Natural killer cell (primary cell): ENCODE measurements around the gene ALS2. TPM values are rescaled to one million over a fixed set of nuclear protein-coding genes. Genes with fewer than 3 reads are reported as not detected.
"Not testable (repeated sequence)": the region's sequence is repeated elsewhere in the genome, so short reads cannot be mapped to it uniquely, and the experiment has no call there.

Experiments used
- ATAC-seq, 3 donors: fragments of 150-1000 bp in 2 of 3; fragments of 200-7000 bp in 1 of 3; cut with Tn5 transposase; 1 replicate in 1 of 3; 2 replicates in 2 of 3; pipeline ENCODE4 v1.10.0; 2021; ENCODE audit warnings: mild to moderate bottlenecking in 2 of 3, moderate library complexity in 2 of 3
- DNase-seq, 2 donors: peaks; one replicate each; pipeline versions ENCODE4 v3.0.0 to v3.0.0-alpha.2; 2013 to 2021; ENCODE audit warnings: mixed read lengths in 1 of 2
- H3K27ac ChIP-seq: one replicate; pipeline ENCODE4 v1.5.1; 2013; ENCODE audit warnings: mild to moderate bottlenecking, low read length
- H3K27me3 ChIP-seq: one replicate; pipeline ENCODE4 v1.6.1; 2013; ENCODE audit warnings: low read length; ENCODE audit not compliant: control insufficient read depth, insufficient read depth
- H3K36me3 ChIP-seq: one replicate; pipeline ENCODE4 v1.6.1; 2013; ENCODE audit warnings: low read length; ENCODE audit not compliant: control insufficient read depth, insufficient read depth
- H3K4me1 ChIP-seq: one replicate; pipeline ENCODE4 v1.6.1; 2013; ENCODE audit warnings: low read length; ENCODE audit not compliant: control insufficient read depth, insufficient read depth
- H3K4me3 ChIP-seq: one replicate; pipeline ENCODE4 v1.5.1; 2013; ENCODE audit warnings: low read length
- H3K9me3 ChIP-seq: one replicate; pipeline ENCODE4 v1.6.1; 2013; ENCODE audit warnings: low read length; ENCODE audit not compliant: control insufficient read depth, insufficient read depth
- H3K27ac Mint-ChIP-seq, 2 donors: one replicate each; pipeline ENCODE4 v1.8.0; 2022; ENCODE audit warnings: mild to moderate bottlenecking in 2 of 2, mixed read lengths in 2 of 2, moderate library complexity in 1 of 2
- H3K27me3 Mint-ChIP-seq, 2 donors: one replicate each; pipeline ENCODE4 v1.8.0; 2022; ENCODE audit warnings: low read depth in 2 of 2, mixed read lengths in 2 of 2
- H3K36me3 Mint-ChIP-seq: one replicate; pipeline ENCODE4 v1.8.0; 2022; ENCODE audit warnings: mixed read lengths
- H3K4me1 Mint-ChIP-seq, 2 donors: one replicate each; pipeline ENCODE4 v1.8.0; 2022; ENCODE audit warnings: mixed read lengths in 2 of 2
- H3K4me3 Mint-ChIP-seq: one replicate; pipeline ENCODE4 v1.8.0; 2022; ENCODE audit warnings: mild to moderate bottlenecking, moderate library complexity, mixed read lengths
- H3K9me3 Mint-ChIP-seq, 2 donors: one replicate each; pipeline ENCODE4 v1.8.0; 2022; ENCODE audit warnings: mixed read lengths in 2 of 2
- WGBS: methylation state at CpG from one replicate; pipeline ENCODE4 v1.1.7; 2013; ENCODE audit warnings: missing lambda C conversion rate; ENCODE audit not compliant: insufficient coverage; 5-methylcytosine and 5-hydroxymethylcytosine counted together
- intact Hi-C: fragments of 100-400 bp; cut with micrococcal nuclease; formaldehyde crosslinking; loops from one replicate; pipeline ENCODE4 v1.14.2; 2022
- total RNA-seq, 4 donors: library from RNA; stranded (reverse); fragments of 120-200 nt in 1 of 4; gene quantifications; one replicate each; pipeline versions ENCODE4 v1.2.3 to v1.2.4, GENCODE V29; 2013 to 2022
- TF ChIP-seq, protein P1 (sequence below): fragments of 200-600 bp; IDR thresholded peaks from one replicate; pipeline ENCODE4 v1.8.0; 2022; ENCODE audit warnings: antibody characterized with exemption

Gene ALS2
- total RNA-seq, 3 donors from 2014 or later (not counting 1 experiment from before 2014, with no cell fraction given), result 15.0 to 28.6 (median 19.1) TPM

DNA sequence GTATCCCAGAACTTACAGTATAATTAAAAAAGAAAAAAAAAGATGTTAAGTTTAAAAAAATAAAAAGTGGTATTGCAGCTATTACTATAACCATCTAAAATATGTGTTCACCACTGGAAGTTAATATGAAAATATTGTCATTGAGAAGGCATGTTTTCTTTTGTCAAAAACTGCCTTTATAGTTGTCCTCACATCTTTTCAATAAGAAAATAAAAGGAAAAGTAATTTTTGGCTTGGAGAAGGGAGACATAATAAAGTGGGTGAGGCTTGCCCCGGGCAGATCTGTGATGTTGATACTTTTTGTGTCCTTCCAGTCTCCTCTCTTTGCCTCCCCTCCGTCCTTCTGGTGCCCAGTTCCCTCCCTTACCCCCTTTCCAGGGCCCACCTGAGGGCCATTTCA is 107.2 kb downstream of the ALS2 start:
- TF ChIP-seq, protein P1, sequence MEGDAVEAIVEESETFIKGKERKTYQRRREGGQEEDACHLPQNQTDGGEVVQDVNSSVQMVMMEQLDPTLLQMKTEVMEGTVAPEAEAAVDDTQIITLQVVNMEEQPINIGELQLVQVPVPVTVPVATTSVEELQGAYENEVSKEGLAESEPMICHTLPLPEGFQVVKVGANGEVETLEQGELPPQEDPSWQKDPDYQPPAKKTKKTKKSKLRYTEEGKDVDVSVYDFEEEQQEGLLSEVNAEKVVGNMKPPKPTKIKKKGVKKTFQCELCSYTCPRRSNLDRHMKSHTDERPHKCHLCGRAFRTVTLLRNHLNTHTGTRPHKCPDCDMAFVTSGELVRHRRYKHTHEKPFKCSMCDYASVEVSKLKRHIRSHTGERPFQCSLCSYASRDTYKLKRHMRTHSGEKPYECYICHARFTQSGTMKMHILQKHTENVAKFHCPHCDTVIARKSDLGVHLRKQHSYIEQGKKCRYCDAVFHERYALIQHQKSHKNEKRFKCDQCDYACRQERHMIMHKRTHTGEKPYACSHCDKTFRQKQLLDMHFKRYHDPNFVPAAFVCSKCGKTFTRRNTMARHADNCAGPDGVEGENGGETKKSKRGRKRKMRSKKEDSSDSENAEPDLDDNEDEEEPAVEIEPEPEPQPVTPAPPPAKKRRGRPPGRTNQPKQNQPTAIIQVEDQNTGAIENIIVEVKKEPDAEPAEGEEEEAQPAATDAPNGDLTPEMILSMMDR, result no peak
- no peak for DNase-seq
- Mint-ChIP-seq H3K4me3 (no peak overlapping the region), H3K27me3 (peaks cover 0 to 3% of the 10 kb centered on the region in 2 donors), H3K27ac (no peak overlapping the region), H3K9me3 (no peaks in the 10 kb centered on the region), H3K36me3 (no peaks in the 10 kb centered on the region), H3K4me1 (no peaks in the 10 kb centered on the region)
- no peaks in the 10 kb centered on the region for H3K27me3 ChIP-seq
- H3K4me1 ChIP-seq, result no peaks in the 10 kb centered on the region
- H3K36me3 ChIP-seq, result no peaks in the 10 kb centered on the region
- intact Hi-C loops, result no loop called here
- H3K27ac ChIP-seq, result no peak overlapping the region
- H3K4me3 ChIP-seq, result no peak overlapping the region
- 86% methylated on average over 2 of the region's 2 CpGs for WGBS
- no peak for ATAC-seq
- H3K9me3 ChIP-seq, result no peaks in the 10 kb centered on the region

DNA sequence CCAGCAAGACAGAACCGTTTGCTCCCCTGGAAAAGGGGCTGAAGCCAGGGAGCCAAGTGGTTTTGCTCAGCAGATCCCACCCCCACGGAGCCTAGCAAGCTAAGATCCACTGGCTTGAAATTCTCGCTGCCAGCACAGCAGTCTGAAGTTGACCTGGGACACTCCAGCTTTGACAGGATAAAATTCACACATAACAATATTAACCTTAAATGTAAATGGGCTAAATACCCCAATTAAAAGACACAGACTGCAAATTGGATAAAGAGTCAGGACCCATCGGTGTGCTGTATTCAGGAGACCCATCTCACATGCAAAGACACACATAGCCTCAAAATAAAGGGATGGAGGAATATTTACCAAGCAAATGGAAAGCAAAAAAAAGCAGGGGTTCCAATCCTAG is 109.5 kb downstream of the ALS2 start:
- not testable (repeated sequence) for H3K36me3 Mint-ChIP-seq, ATAC-seq

DNA sequence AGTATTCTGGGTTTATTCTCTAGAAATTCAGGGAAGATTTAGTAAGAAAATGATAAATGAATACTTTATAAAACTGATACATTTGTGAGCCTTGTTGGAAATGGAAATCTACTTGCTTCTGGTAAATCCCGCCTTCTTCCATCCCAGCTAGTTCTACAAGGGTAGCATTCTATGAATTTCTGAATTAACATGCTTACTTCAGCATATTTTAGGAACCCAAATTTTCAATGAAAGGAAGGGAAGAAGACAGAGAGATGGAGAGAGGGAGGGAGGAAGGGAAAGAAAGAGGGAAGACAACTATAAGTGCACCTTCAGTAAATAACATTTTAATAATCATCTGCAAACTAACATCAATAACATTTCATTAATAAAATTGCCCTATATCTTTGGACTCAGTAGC is 110.9 kb downstream of the ALS2 start:
- H3K27me3 Mint-ChIP-seq, result peaks cover 0 to 3% of the 10 kb centered on the region in 2 donors
- H3K36me3 Mint-ChIP-seq, result no peaks in the 10 kb centered on the region
- H3K27ac Mint-ChIP-seq, result no peak overlapping the region
- whole genome bisulfite sequencing, result no CpG with 5 or more reads among the region's 1 CpG
- intact Hi-C loops, result no loop called here
- no peak for ATAC-seq
- H3K9me3 Mint-ChIP-seq, result no peaks in the 10 kb centered on the region
- Histone ChIP-seq H3K4me1 (no peaks in the 10 kb centered on the region), H3K27me3 (no peaks in the 10 kb centered on the region), H3K9me3 (no peaks in the 10 kb centered on the region), H3K27ac (no peak overlapping the region), H3K36me3 (no peaks in the 10 kb centered on the region), H3K4me3 (no peak overlapping the region)
- no peak overlapping the region for H3K4me3 Mint-ChIP-seq
- TF ChIP-seq, protein P1, result no peak
- DNase-seq, result no peak
- no peaks in the 10 kb centered on the region for H3K4me1 Mint-ChIP-seq

More for the DNA sequence above, 109.5 kb downstream of the ALS2 start:
- H3K4me1 ChIP-seq, H3K4me3 Mint-ChIP-seq, H3K27ac ChIP-seq, H3K36me3 ChIP-seq, H3K27me3 ChIP-seq, H3K4me1 Mint-ChIP-seq, H3K9me3 ChIP-seq, DNase-seq, H3K27me3 Mint-ChIP-seq, intact Hi-C loops, H3K27ac Mint-ChIP-seq, H3K9me3 Mint-ChIP-seq, H3K4me3 ChIP-seq: not testable (repeated sequence)
- 57% methylated on average over 3 of the region's 4 CpGs for WGBS

DNA sequence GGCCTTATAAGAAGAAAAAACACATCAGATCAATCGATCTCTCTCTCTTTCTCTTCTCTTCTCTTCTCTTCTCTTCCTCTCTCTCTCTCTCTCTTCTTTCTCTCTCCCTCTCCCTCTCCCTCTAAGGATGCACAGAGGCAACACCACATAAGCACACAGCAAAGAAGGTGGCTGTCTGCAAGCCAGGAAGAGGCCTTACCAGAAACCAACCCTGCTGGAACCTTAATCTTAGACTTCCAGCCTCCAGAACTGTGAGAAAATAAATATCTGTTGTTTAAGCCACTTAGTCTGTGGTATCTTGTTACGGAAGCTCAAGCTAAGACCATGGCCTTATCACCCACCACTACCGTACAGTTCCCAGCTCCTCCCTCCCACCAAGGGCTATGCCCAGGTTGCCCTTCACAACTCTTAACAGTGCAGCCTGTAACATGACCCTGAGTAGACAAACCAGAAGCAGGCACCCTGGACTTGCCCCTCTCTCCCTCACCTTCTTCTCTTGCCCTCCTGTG is 112.3 kb downstream of the ALS2 start:
- 82% methylated on average over 3 of the region's 3 CpGs for WGBS
- Histone ChIP-seq H3K9me3 (no peaks in the 10 kb centered on the region), H3K4me1 (no peaks in the 10 kb centered on the region), H3K36me3 (no peaks in the 10 kb centered on the region), H3K27ac (no peak overlapping the region), H3K27me3 (no peaks in the 10 kb centered on the region), H3K4me3 (no peak overlapping the region)
- ATAC-seq (no peak), DNase-seq (no peak)
- no peaks in the 10 kb centered on the region for H3K36me3 Mint-ChIP-seq
- TF ChIP-seq, protein P1, result no peak
- H3K27me3 Mint-ChIP-seq, result peaks cover 0 to 7% of the 10 kb centered on the region in 2 donors
- H3K9me3 Mint-ChIP-seq, result no peaks in the 10 kb centered on the region
- no peak overlapping the region for H3K27ac Mint-ChIP-seq
- intact Hi-C loops, result no loop called here
- H3K4me3 Mint-ChIP-seq, result no peak overlapping the region
- H3K4me1 Mint-ChIP-seq, result no peaks in the 10 kb centered on the region
